Activated CD4-positive, alpha-beta memory T cell treated with anti-CD3 and anti-CD28 coated beads for 36 hours (primary cell): ENCODE data around the gene CORO7. TPM values are rescaled to one million over a fixed set of nuclear protein-coding genes. Genes with fewer than 3 reads are reported as not detected.

Experiments used
- CTCF ChIA-PET: fragments of 350-600 bp; sonication (Branson Sonifier 250); formaldehyde crosslinking; loops from one replicate; lab custom pipeline; 2021; ENCODE audit warnings: antibody characterized with exemption, inconsistent platforms; lab: Charles Lee
- POLR2A ChIA-PET: fragments of 350-600 bp; sonication (Branson Sonifier 250); formaldehyde crosslinking; loops from one replicate; lab custom pipeline; 2021; ENCODE audit warnings: antibody characterized with exemption; lab: Charles Lee
- DNase-seq: peaks from one replicate; pipeline ENCODE4 v3.0.0-alpha.2; 2020
- H3K27ac Mint-ChIP-seq: one replicate; pipeline ENCODE4 v1.8.0; 2021; ENCODE audit warnings: mixed read lengths
- H3K27me3 Mint-ChIP-seq: one replicate; pipeline ENCODE4 v1.8.0; 2021; ENCODE audit warnings: mixed read lengths
- H3K36me3 Mint-ChIP-seq: one replicate; pipeline ENCODE4 v1.8.0; 2021; ENCODE audit warnings: mixed read lengths
- H3K4me1 Mint-ChIP-seq: one replicate; pipeline ENCODE4 v1.8.0; 2021; ENCODE audit warnings: low read depth, mixed read lengths
- H3K4me3 Mint-ChIP-seq: one replicate; pipeline ENCODE4 v1.8.0; 2021; ENCODE audit warnings: mild to moderate bottlenecking, mixed read lengths
- H3K9me3 Mint-ChIP-seq: one replicate; pipeline ENCODE4 v1.8.0; 2021; ENCODE audit warnings: mixed read lengths
- intact Hi-C: fragments of 100-400 bp; cut with micrococcal nuclease; formaldehyde crosslinking; loops from one replicate; pipeline ENCODE4 v1.15.1; 2023
- total RNA-seq, 2 experiments: library from RNA; stranded (reverse); gene quantifications; one replicate each; pipeline ENCODE4 v1.2.3, GENCODE V29; 2021

The CORO7 gene
- total RNA-seq, 2 experiments from 2014 or later, result 90.4 to 101 TPM

DNA sequence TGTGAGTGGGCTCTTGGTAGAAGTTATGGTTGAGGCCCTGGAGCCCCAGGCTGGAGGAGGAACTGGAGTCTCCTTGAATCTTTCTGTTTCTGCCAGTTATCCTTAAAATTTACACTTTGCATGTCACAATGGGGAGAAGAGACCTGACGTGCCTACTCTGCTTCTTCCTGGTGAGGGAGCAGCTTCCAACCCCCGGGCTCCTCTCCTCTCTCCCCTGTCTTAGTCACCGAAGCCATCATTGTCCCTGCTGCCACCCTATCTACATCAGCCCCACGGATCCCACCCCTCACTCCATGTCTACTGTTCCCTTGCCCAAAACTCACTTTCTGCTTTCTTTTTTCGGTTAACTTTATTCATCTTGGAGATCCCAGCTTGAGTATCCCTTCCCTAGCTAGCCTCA, 26.9 kb upstream of the CORO7 start:
- POLR2A ChIA-PET, result no interaction called here
- Mint-ChIP-seq H3K27me3 (no peaks in the 10 kb centered on the region), H3K27ac (no peak overlapping the region), H3K4me3 (no peak overlapping the region), H3K9me3 (no peaks in the 10 kb centered on the region), H3K4me1 (no peaks in the 10 kb centered on the region), H3K36me3 (peaks cover 56% of the 10 kb centered on the region)
- CTCF ChIA-PET, result no interaction called here
- intact Hi-C loops, result no loop called here
- no peak for DNase-seq

- intact Hi-C loops, result no loop called here
- Mint-ChIP-seq H3K9me3 (no peaks in the 10 kb centered on the region), H3K36me3 (peaks cover 53% of the 10 kb centered on the region), H3K4me3 (no peak overlapping the region), H3K27me3 (no peaks in the 10 kb centered on the region), H3K4me1 (no peaks in the 10 kb centered on the region), H3K27ac (no peak overlapping the region)
- no peak for DNase-seq
- ChIA-PET POLR2A (no interaction called here), CTCF (no interaction called here)
These were observed 26.0 kb upstream of the CORO7 start for GRCh38 chr16:4442371-4442770.

DNA sequence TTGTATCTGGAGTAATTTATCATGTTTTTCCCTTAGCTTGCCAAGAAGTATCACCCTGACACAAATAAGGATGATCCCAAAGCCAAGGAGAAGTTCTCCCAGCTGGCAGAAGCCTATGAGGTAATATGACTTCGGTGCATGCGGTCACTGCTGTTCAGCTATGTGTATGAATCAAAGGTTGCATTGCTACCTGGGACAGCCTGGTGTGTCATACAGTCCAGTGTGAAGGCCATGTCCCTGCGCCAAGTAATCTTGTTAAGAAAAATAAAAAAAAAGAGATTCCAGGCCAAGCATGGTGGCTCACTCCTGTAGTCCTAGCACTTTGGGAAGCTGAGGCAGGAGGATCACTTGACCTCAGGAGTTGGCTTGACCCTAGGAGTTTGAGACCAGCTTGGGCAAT, 21.0 kb upstream of the CORO7 start:
- CTCF ChIA-PET, result interaction anchor here (1.6 kb wide), 1 partner anchor 78 kb away, joined by 3 read pairs; no protein-coding TSS in a partner anchor
- H3K36me3 Mint-ChIP-seq, result peaks cover 50% of the 10 kb centered on the region
- H3K27me3 Mint-ChIP-seq, result no peaks in the 10 kb centered on the region
- no peak overlapping the region for H3K4me3 Mint-ChIP-seq
- POLR2A ChIA-PET, result no interaction called here
- no peak overlapping the region for H3K27ac Mint-ChIP-seq
- intact Hi-C loops, result no loop called here
- no peaks in the 10 kb centered on the region for H3K9me3 Mint-ChIP-seq
- DNase-seq, result no peak
- H3K4me1 Mint-ChIP-seq, result peaks cover 5% of the 10 kb centered on the region

- Mint-ChIP-seq H3K9me3 (no peaks in the 10 kb centered on the region), H3K27ac (no peak overlapping the region), H3K4me3 (no peak overlapping the region), H3K36me3 (peaks cover 40% of the 10 kb centered on the region), H3K27me3 (no peaks in the 10 kb centered on the region), H3K4me1 (peaks cover 6% of the 10 kb centered on the region)
- ChIA-PET POLR2A (no interaction called here), CTCF (no interaction called here)
- intact Hi-C loops, result no loop called here
- no peak for DNase-seq
These were observed 19.1 kb upstream of the CORO7 start for GRCh38 chr16:4435337-4436067.

DNA sequence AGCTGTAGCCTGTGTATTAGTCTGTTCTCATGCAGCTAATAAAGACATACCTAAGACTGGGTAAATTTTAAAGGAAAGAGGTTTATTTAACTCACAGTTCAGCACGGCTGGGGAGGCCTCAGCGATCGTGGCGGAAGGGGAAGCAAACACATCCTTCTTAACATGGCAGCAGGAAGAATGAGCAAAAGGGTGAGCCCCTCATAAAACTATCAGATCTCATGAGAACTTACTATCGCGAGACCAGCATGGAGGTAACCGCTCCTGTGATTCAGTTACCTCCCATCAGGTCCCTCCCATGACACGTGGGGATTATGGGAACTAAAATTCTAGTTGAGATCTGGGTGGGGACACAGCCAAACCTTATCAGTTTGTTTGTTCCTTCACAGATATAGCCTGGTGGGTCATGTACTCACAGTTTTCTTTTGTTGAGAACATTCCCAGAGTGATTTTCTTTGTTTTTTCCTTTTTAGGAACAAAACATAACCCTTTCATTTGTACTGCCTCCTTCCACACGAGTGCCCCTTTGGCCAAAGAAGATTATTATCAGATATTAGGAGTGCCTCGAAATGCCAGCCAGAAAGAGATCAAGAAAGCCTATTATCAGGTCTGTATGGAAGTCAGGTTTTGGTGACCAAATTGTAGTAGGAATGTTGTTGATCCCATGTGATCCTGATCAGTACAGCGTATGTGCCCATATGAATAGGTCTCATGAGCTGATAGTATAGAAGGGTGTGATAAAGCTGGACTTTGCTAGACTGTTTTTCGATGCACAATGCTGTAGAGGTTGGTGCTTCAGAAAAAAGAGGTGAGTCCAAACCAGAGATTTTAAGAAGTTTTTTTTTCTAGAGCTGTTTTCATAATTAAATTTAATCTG, 17.8 kb upstream of the CORO7 start:
- Mint-ChIP-seq H3K9me3 (no peaks in the 10 kb centered on the region), H3K27me3 (no peaks in the 10 kb centered on the region), H3K4me3 (no peak overlapping the region), H3K4me1 (peaks cover 6% of the 10 kb centered on the region), H3K36me3 (peaks cover 38% of the 10 kb centered on the region), H3K27ac (no peak overlapping the region)
- ChIA-PET CTCF (no interaction called here), POLR2A (no interaction called here)
- no peak for DNase-seq
- intact Hi-C loops, result no loop called here

- Mint-ChIP-seq H3K9me3 (no peaks in the 10 kb centered on the region), H3K36me3 (peaks cover 41% of the 10 kb centered on the region), H3K4me1 (peaks cover 10% of the 10 kb centered on the region), H3K4me3 (no peak overlapping the region), H3K27me3 (no peaks in the 10 kb centered on the region), H3K27ac (peak overlapping the region; percentile 15)
- ChIA-PET CTCF (no interaction called here), POLR2A (no interaction called here)
- DNase-seq, result no peak
- intact Hi-C loops, result no loop called here
These were observed 16.8 kb upstream of the CORO7 start for GRCh38 chr16:4433228-4433627.

GRCh38 chr16:4431023-4431422, 14.6 kb upstream of the CORO7 start:
- ChIA-PET POLR2A (no interaction called here), CTCF (no interaction called here)
- Mint-ChIP-seq H3K4me1 (peaks cover 28% of the 10 kb centered on the region), H3K27ac (no peak overlapping the region), H3K9me3 (no peaks in the 10 kb centered on the region), H3K27me3 (no peaks in the 10 kb centered on the region), H3K36me3 (peaks cover 42% of the 10 kb centered on the region), H3K4me3 (no peak overlapping the region)
- DNase-seq, result no peak
- intact Hi-C loops, result no loop called here

- Mint-ChIP-seq H3K4me1 (peaks cover 28% of the 10 kb centered on the region), H3K9me3 (no peaks in the 10 kb centered on the region), H3K27ac (peak overlapping the region; percentile 40), H3K36me3 (peaks cover 28% of the 10 kb centered on the region), H3K4me3 (no peak overlapping the region), H3K27me3 (no peaks in the 10 kb centered on the region)
- CTCF ChIA-PET, result interaction anchor here (1.4 kb wide), 1 partner anchor 69 kb away, joined by 4 read pairs; no protein-coding TSS in a partner anchor
- intact Hi-C loops, result no loop called here
- no peak for DNase-seq
- POLR2A ChIA-PET, result no interaction called here
These were observed 12.1 kb upstream of the CORO7 start for GRCh38 chr16:4428500-4428899.

GRCh38 chr16:4426722-4427372, 10.5 kb upstream of the CORO7 start:
- ChIA-PET POLR2A (interaction anchor here (2.4 kb wide), 1 partner anchor 11 kb away, joined by 18 read pairs; the partner anchor contains the start of gene CORO7), CTCF (interaction anchor here (1.3 kb wide), 1 partner anchor 16 kb away, joined by 3 read pairs; no protein-coding TSS in a partner anchor)
- H3K27ac Mint-ChIP-seq, result peak overlapping the region; percentile 100
- H3K36me3 Mint-ChIP-seq, result peaks cover 25% of the 10 kb centered on the region
- H3K9me3 Mint-ChIP-seq, result no peaks in the 10 kb centered on the region
- peaks cover 28% of the 10 kb centered on the region for H3K4me1 Mint-ChIP-seq
- H3K27me3 Mint-ChIP-seq, result no peaks in the 10 kb centered on the region
- intact Hi-C loops, result no loop called here
- peak overlapping the region; percentile 94 for H3K4me3 Mint-ChIP-seq
- DNase-seq, result no peak

DNA sequence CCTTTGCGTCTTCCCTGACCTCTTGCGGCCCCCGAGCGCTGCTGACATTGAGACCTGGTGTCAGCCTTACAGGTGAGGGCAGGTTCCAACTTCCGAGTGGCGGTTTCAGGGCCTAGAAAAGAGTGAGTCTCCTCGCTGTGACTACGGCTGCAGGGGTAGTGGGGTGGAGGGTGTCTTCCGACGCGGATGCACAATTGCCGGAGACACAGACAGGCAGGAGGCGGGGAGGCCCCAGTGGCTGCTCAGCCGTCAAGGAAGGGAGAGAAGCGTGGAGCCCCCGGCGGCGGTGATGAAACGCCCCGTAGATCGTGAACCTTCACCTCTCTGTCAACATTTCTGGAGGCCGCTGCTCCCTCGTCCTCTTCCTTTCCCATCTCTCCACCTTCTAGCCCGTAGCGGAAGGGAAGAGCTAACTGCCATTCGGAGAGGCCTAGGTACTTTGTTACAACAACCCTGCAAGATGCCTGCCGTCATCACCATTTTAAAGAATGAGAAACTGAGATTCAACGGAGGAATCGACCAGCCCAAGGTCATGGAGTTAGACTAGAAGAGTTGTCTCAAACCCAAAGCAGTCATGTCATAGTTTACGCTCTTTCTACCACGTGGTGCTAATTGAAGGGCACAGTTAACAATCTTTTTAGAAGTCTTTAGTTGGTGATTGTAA, 9.8 kb upstream of the CORO7 start:
- Mint-ChIP-seq H3K4me3 (peak overlapping the region; percentile 94), H3K27me3 (no peaks in the 10 kb centered on the region), H3K36me3 (peaks cover 20% of the 10 kb centered on the region), H3K27ac (peak overlapping the region; percentile 100), H3K9me3 (no peaks in the 10 kb centered on the region), H3K4me1 (peaks cover 28% of the 10 kb centered on the region)
- no peak for DNase-seq
- ChIA-PET POLR2A (interaction anchor here (2.4 kb wide), 1 partner anchor 10 kb away, joined by 18 read pairs; the partner anchor contains the start of gene CORO7), CTCF (interaction anchor here (1.1 to 1.3 kb wide), 2 partner anchors 10 to 15 kb away, joined by 3 to 6 read pairs; no protein-coding TSS in a partner anchor)
- intact Hi-C loops, result no loop called here

- no peaks in the 10 kb centered on the region for H3K27me3 Mint-ChIP-seq
- H3K9me3 Mint-ChIP-seq, result no peaks in the 10 kb centered on the region
- POLR2A ChIA-PET, result interaction anchor here (2.4 kb wide), 1 partner anchor 10 kb away, joined by 18 read pairs; the partner anchor contains the start of gene CORO7
- peak within 1 kb of the TSS; percentile 100 for H3K27ac Mint-ChIP-seq
- CTCF ChIA-PET, result interaction anchor here (1.1 kb wide), 1 partner anchor 10 kb away, joined by 6 read pairs; no protein-coding TSS in a partner anchor
- peak within 1 kb of the TSS; percentile 94 for H3K4me3 Mint-ChIP-seq
- H3K4me1 Mint-ChIP-seq, result peaks cover 27% of the 10 kb centered on the region
- H3K36me3 Mint-ChIP-seq, result peaks cover 18% of the 10 kb centered on the region
- intact Hi-C loops, result loop anchor here (1.0 to 2.0 kb wide), 4 partner anchors 11 to 189 kb away; partner anchors contain the start of genes CDIP1, HMOX2 and UBALD1
- peak; percentile 94 for DNase-seq
These were observed 9.1 kb upstream of the CORO7 start, which contains the start of gene DNAJA3 for GRCh38 chr16:4425378-4426020. TSS of gene DNAJA3 (plus strand) at chr16:4425868. CDS start at chr16:4425882, 14 bp downstream.
